Muscle layer of duodenum (tissue), 2 donors: Measurements from ENCODE around the gene ACBD4.
A peak's percentile ranks its signal among the peaks of the same experiment; 100 is the strongest.

Experiments used
- H3K27ac ChIP-seq: one replicate; pipeline ENCODE4 v1.7.0; 2013; ENCODE audit warnings: mild to moderate bottlenecking, low read length
- H3K27me3 ChIP-seq: one replicate; pipeline ENCODE4 v1.7.0; 2013; ENCODE audit warnings: low read depth, mild to moderate bottlenecking, control low read depth, low read length
- H3K36me3 ChIP-seq, 2 donors: one replicate each; pipeline ENCODE4 v1.7.0; 2013; ENCODE audit warnings: low read length in 2 of 2, control low read depth in 1 of 2, mild to moderate bottlenecking in 1 of 2; ENCODE audit not compliant: insufficient read depth in 2 of 2, control insufficient read depth in 1 of 2
- H3K4me1 ChIP-seq, 2 donors: one replicate each; pipeline ENCODE4 v1.7.0; 2013; ENCODE audit warnings: low read length in 2 of 2, mild to moderate bottlenecking in 2 of 2, control low read depth in 1 of 2, moderate library complexity in 1 of 2; ENCODE audit not compliant: insufficient read depth in 2 of 2, control insufficient read depth in 1 of 2
- H3K4me3 ChIP-seq, 2 donors: one replicate each; pipeline ENCODE4 v1.7.0; 2013; ENCODE audit warnings: low read length in 2 of 2, low read depth in 1 of 2, mild to moderate bottlenecking in 1 of 2
- H3K9me3 ChIP-seq, 2 donors: one replicate each; pipeline ENCODE4 v1.7.0; 2013; ENCODE audit warnings: low read length in 2 of 2, control low read depth in 1 of 2, mild to moderate bottlenecking in 1 of 2; ENCODE audit not compliant: control insufficient read depth in 1 of 2
- donor health status: healthy.

ACBD4 gene

GRCh38 chr17:45130681-45131615, 4.5 kb upstream of the ACBD4 start:
- Histone ChIP-seq H3K27ac (no peak overlapping the region), H3K4me1 (peaks cover 6 to 41% of the 10 kb centered on the region in 2 donors), H3K36me3 (no peaks in the 10 kb centered on the region), H3K9me3 (no peaks in the 10 kb centered on the region), H3K4me3 (peak overlapping the region; percentile 54 to 87), H3K27me3 (no peaks in the 10 kb centered on the region)

- Histone ChIP-seq H3K4me1 (peaks cover 12 to 49% of the 10 kb centered on the region in 2 donors), H3K4me3 (peak overlapping the region; percentile 54 to 87), H3K9me3 (no peaks in the 10 kb centered on the region), H3K27me3 (no peaks in the 10 kb centered on the region), H3K36me3 (no peaks in the 10 kb centered on the region), H3K27ac (no peak overlapping the region)
Observed at GRCh38 chr17:45131616-45132319, 3.7 kb upstream of the ACBD4 start.

GRCh38 chr17:45132320-45132571, 3.2 kb upstream of the ACBD4 start, which contains the start of gene PLCD3:
TSS of gene PLCD3 (minus strand) at chr17:45132515. CDS start at chr17:45132410, 105 bp downstream.
- Histone ChIP-seq H3K36me3 (no peaks in the 10 kb centered on the region), H3K4me3 (peak within 1 kb of the TSS; percentile 74 to 93), H3K27ac (peak within 1 kb of the TSS; percentile 75), H3K4me1 (peaks cover 12 to 47% of the 10 kb centered on the region in 2 donors), H3K27me3 (no peaks in the 10 kb centered on the region), H3K9me3 (no peaks in the 10 kb centered on the region)

GRCh38 chr17:45132572-45133463, 2.7 kb upstream of the ACBD4 start:
- Histone ChIP-seq H3K27ac (peak overlapping the region; percentile 75), H3K9me3 (no peaks in the 10 kb centered on the region), H3K27me3 (no peaks in the 10 kb centered on the region), H3K4me3 (peak overlapping the region; percentile 74 to 93), H3K36me3 (peaks cover 0 to 4% of the 10 kb centered on the region in 2 donors), H3K4me1 (peaks cover 7 to 41% of the 10 kb centered on the region in 2 donors)

- Histone ChIP-seq H3K4me3 (peak overlapping the region; percentile 70 to 88), H3K27ac (peak overlapping the region; percentile 50), H3K9me3 (no peaks in the 10 kb centered on the region), H3K4me1 (peaks cover 6 to 22% of the 10 kb centered on the region in 2 donors), H3K27me3 (no peaks in the 10 kb centered on the region), H3K36me3 (peaks cover 3 to 6% of the 10 kb centered on the region in 2 donors)
Observed at GRCh38 chr17:45135978-45136791, 698 bp downstream of the ACBD4 start.

- Histone ChIP-seq H3K27ac (no peak overlapping the region), H3K4me3 (peak overlapping the region in 1 of 2 donors; percentile 88), H3K27me3 (no peaks in the 10 kb centered on the region), H3K4me1 (peaks cover 6 to 14% of the 10 kb centered on the region in 2 donors), H3K36me3 (peaks cover 3 to 6% of the 10 kb centered on the region in 2 donors), H3K9me3 (no peaks in the 10 kb centered on the region)
Observed at GRCh38 chr17:45136846-45137560, 1.5 kb downstream of the ACBD4 start.

- Histone ChIP-seq H3K36me3 (peaks cover 3 to 6% of the 10 kb centered on the region in 2 donors), H3K4me1 (peaks cover 6 to 14% of the 10 kb centered on the region in 2 donors), H3K27ac (no peak overlapping the region), H3K9me3 (no peaks in the 10 kb centered on the region), H3K27me3 (no peaks in the 10 kb centered on the region), H3K4me3 (no peak overlapping the region)
Observed at GRCh38 chr17:45137561-45138305, 2.2 kb downstream of the ACBD4 start.

GRCh38 chr17:45138911-45139532, 3.5 kb downstream of the ACBD4 start:
- no peaks in the 10 kb centered on the region for H3K9me3 ChIP-seq
- no peaks in the 10 kb centered on the region for H3K27me3 ChIP-seq
- no peak overlapping the region for H3K27ac ChIP-seq
- H3K4me3 ChIP-seq: no peak overlapping the region
- H3K4me1 ChIP-seq: peaks cover 6 to 21% of the 10 kb centered on the region in 2 donors
- peaks cover 3 to 6% of the 10 kb centered on the region in 2 donors for H3K36me3 ChIP-seq

- Histone ChIP-seq H3K9me3 (no peaks in the 10 kb centered on the region), H3K36me3 (peaks cover 3 to 6% of the 10 kb centered on the region in 2 donors), H3K27ac (no peak overlapping the region), H3K4me1 (peaks cover 6 to 23% of the 10 kb centered on the region in 2 donors), H3K27me3 (no peaks in the 10 kb centered on the region), H3K4me3 (no peak overlapping the region)
Observed at GRCh38 chr17:45139533-45139920, 4.0 kb downstream of the ACBD4 start.
